GM18519 (cell line): ENCODE data around the gene NPM1.

ENCODE experiments used
- ATAC-seq: cut with Tn5 transposase; IDR thresholded peaks from one replicate; pipeline ENCODE4 v1.9.1; 2021; ENCODE audit warnings: mild to moderate bottlenecking, moderate library complexity; ENCODE audit not compliant: unreplicated experiment, low FRiP score

NPM1 gene

GRCh38 chr5:171425596-171426244 is 38.1 kb downstream of the NPM1 start:
- no peak for ATAC-seq

GRCh38 chr5:171426266-171426665 is 38.6 kb downstream of the NPM1 start:
- no peak for ATAC-seq

GRCh38 chr5:171426680-171427079 is 39.0 kb downstream of the NPM1 start:
- no peak for ATAC-seq

- ATAC-seq: no peak
Observed at GRCh38 chr5:171427318-171428167, 39.9 kb downstream of the NPM1 start.

GRCh38 chr5:171428168-171428696 is 40.6 kb downstream of the NPM1 start:
- ATAC-seq: no peak

GRCh38 chr5:171428809-171429542 is 41.3 kb downstream of the NPM1 start:
- no peak for ATAC-seq

- no peak for ATAC-seq
Observed at GRCh38 chr5:171429543-171429910, 41.9 kb downstream of the NPM1 start.

- no peak for ATAC-seq
Observed at GRCh38 chr5:171431251-171431777, 43.7 kb downstream of the NPM1 start.

GRCh38 chr5:171432076-171432475 is 44.4 kb downstream of the NPM1 start:
- no peak for ATAC-seq

GRCh38 chr5:171432583-171433351 is 45.1 kb downstream of the NPM1 start:
- no peak for ATAC-seq

- ATAC-seq: no peak
Observed at GRCh38 chr5:171433352-171433698, 45.7 kb downstream of the NPM1 start.

- no peak for ATAC-seq
Observed at GRCh38 chr5:171433982-171434676, 46.5 kb downstream of the NPM1 start.

- no peak for ATAC-seq
Observed at GRCh38 chr5:171434874-171435273, 47.2 kb downstream of the NPM1 start.

- ATAC-seq: no peak
Observed at GRCh38 chr5:171435908-171436307, 48.3 kb downstream of the NPM1 start.

- ATAC-seq: no peak
Observed at GRCh38 chr5:171436804-171437285, 49.2 kb downstream of the NPM1 start.

- no peak for ATAC-seq
Observed at GRCh38 chr5:171437286-171437821, 49.7 kb downstream of the NPM1 start.

GRCh38 chr5:171438738-171439137 is 51.1 kb downstream of the NPM1 start:
- no peak for ATAC-seq

GRCh38 chr5:171441246-171441791 is 53.7 kb downstream of the NPM1 start:
- no peak for ATAC-seq
